ENCODE results near the gene PPP2R5A. TPM values are rescaled to one million over a fixed set of nuclear protein-coding genes. Genes with fewer than 3 reads are reported as not detected.

PPP2R5A gene
- total RNA-seq, 1 donor from 2014 or later, result 2.2 TPM

DNA sequence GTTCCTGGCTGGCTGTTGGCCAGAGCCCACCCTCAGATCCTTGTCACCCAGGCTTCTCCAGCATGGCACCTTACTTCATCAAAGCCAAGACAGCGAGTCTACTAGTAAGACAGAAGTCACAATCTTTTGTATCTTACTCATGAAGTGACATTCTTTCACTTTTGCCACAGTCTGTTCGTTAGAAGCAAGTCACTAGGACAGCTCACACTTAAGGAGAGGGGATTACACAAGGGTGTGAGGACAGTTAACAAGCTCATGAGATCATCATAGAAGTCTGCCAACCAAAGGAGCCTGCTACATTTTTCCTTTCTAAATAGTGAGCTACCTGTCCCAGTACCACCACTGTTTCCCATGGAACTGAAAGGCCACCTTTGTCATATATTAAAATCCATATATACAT lies 68.0 kb downstream of the PPP2R5A start:
- H3K9me3 Mint-ChIP-seq (ENCODE audit: unreplicated experiment), result no peaks in the 10 kb centered on the region
- TF ChIP-seq, protein P1, sequence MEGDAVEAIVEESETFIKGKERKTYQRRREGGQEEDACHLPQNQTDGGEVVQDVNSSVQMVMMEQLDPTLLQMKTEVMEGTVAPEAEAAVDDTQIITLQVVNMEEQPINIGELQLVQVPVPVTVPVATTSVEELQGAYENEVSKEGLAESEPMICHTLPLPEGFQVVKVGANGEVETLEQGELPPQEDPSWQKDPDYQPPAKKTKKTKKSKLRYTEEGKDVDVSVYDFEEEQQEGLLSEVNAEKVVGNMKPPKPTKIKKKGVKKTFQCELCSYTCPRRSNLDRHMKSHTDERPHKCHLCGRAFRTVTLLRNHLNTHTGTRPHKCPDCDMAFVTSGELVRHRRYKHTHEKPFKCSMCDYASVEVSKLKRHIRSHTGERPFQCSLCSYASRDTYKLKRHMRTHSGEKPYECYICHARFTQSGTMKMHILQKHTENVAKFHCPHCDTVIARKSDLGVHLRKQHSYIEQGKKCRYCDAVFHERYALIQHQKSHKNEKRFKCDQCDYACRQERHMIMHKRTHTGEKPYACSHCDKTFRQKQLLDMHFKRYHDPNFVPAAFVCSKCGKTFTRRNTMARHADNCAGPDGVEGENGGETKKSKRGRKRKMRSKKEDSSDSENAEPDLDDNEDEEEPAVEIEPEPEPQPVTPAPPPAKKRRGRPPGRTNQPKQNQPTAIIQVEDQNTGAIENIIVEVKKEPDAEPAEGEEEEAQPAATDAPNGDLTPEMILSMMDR (IDR thresholded peaks at IDR 0.05; ENCODE audit: partially characterized antibody, unreplicated experiment), result no peak
- peaks cover 3% of the 10 kb centered on the region for H3K27me3 Mint-ChIP-seq (ENCODE audit: unreplicated experiment)
- H3K4me1 Mint-ChIP-seq (ENCODE audit: low read depth, unreplicated experiment), result no peaks in the 10 kb centered on the region
- no peak overlapping the region for H3K27ac Mint-ChIP-seq (ENCODE audit: unreplicated experiment)
- no peaks in the 10 kb centered on the region for H3K36me3 Mint-ChIP-seq (ENCODE audit: unreplicated experiment)
- no peak overlapping the region for H3K4me3 Mint-ChIP-seq (ENCODE audit: unreplicated experiment)
- no peak for DNase-seq

DNA sequence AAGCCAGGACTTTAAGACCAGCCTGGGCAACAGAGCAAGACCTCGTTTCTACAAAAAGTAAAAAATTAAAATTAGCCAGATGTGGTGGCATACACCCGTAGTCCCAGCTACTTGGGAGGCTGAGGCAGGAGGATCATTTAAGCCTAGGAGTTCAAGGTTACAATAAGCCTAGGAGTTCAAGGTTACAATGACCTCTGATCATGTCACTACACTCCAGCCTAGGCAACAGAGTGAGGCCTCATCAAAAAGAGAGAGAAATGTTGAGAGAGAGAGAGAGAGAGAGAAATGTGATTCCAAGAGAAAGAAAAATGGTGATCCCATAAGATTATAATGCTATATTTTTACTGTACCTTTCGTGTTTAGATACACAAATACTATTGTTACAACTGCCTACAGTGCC lies 69.3 kb downstream of the PPP2R5A start:
- TF ChIP-seq, protein P1 (IDR thresholded peaks at IDR 0.05; ENCODE audit: partially characterized antibody, unreplicated experiment), result no peak
- H3K27ac Mint-ChIP-seq (ENCODE audit: unreplicated experiment), result no peak overlapping the region
- H3K4me1 Mint-ChIP-seq (ENCODE audit: low read depth, unreplicated experiment), result no peaks in the 10 kb centered on the region
- H3K27me3 Mint-ChIP-seq (ENCODE audit: unreplicated experiment), result peaks cover 3% of the 10 kb centered on the region
- H3K9me3 Mint-ChIP-seq (ENCODE audit: unreplicated experiment), result no peaks in the 10 kb centered on the region
- no peak overlapping the region for H3K4me3 Mint-ChIP-seq (ENCODE audit: unreplicated experiment)
- H3K36me3 Mint-ChIP-seq (ENCODE audit: unreplicated experiment), result no peaks in the 10 kb centered on the region
- no peak for DNase-seq

DNA sequence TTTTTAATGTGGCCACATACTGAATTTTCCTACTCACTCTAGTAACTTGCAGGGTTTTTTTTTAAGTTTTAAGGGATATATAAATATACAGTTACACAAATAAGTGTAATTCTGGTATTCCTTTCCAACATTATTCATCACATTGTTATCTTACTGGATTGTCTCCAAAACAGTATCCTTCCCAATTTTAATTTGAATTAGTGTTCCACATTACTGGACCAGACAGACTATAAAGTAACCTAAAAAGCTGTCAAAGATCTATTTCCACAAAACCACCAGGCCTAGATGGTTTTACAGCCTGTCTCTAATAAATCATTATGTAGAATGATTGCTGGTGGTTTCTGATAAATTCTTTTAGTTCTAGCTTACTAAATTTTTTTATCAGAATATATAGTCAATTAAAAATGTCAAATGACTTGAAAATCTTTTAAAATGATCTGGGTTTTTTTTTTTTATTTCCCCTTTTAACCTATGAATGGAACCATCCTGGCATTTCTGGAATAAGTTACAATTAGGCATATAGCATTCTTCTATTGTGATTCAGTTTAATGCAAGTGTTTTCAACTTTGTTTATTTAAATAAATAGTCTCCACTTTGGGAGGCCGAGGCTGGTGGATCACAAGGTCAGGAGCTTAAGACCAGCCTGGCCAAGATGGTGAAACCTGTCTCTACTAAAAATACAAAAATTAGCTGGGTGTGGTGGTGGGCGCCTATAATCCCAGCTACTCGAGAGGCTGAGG lies 70.2 kb downstream of the PPP2R5A start:
- DNase-seq, result no peak
- Mint-ChIP-seq H3K36me3 (ENCODE audit: unreplicated experiment) (no peaks in the 10 kb centered on the region), H3K4me3 (ENCODE audit: unreplicated experiment) (no peak overlapping the region), H3K4me1 (ENCODE audit: low read depth, unreplicated experiment) (no peaks in the 10 kb centered on the region), H3K9me3 (ENCODE audit: unreplicated experiment) (no peaks in the 10 kb centered on the region), H3K27ac (ENCODE audit: unreplicated experiment) (no peak overlapping the region), H3K27me3 (ENCODE audit: unreplicated experiment) (peaks cover 3% of the 10 kb centered on the region)
- TF ChIP-seq, protein P1 (IDR thresholded peaks at IDR 0.05; ENCODE audit: partially characterized antibody, unreplicated experiment), result no peak

DNA sequence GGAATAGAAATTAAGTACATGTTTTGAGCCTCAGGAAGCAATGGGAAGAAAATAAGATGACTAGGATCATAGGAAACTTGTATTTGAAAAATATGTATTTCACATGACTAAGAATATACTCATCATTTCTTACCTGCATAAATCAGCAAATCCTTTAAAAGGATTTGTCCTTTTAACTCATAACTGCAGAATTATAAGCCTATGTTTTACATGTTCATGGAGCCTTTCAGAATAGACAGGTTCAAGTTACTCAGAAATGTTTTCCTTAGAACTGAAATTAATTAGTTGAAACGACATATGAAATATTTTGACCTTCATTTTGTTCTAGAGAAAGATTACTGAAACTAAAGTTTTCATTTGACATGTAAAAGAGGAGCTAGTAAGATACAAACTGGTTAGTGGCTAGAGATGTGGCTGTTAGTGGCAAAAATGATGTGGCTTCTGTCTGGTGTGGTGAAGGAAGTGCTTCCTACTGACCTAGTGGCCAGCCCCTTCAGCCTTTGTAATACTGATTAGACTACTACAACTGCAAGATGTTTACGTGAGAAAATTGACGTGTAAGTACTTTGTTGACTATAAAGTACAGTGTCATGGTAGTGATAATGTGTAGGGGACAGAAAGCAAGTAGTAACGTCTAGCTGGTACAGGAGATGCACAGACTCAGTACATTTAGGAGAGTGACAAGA lies 74.7 kb downstream of the PPP2R5A start:
- TF ChIP-seq, protein P1 (IDR thresholded peaks at IDR 0.05; ENCODE audit: partially characterized antibody, unreplicated experiment), result no peak
- Mint-ChIP-seq H3K27me3 (ENCODE audit: unreplicated experiment) (no peaks in the 10 kb centered on the region), H3K36me3 (ENCODE audit: unreplicated experiment) (no peaks in the 10 kb centered on the region), H3K4me1 (ENCODE audit: low read depth, unreplicated experiment) (no peaks in the 10 kb centered on the region), H3K27ac (ENCODE audit: unreplicated experiment) (no peak overlapping the region), H3K4me3 (ENCODE audit: unreplicated experiment) (no peak overlapping the region), H3K9me3 (ENCODE audit: unreplicated experiment) (no peaks in the 10 kb centered on the region)
- no peak for DNase-seq

DNA sequence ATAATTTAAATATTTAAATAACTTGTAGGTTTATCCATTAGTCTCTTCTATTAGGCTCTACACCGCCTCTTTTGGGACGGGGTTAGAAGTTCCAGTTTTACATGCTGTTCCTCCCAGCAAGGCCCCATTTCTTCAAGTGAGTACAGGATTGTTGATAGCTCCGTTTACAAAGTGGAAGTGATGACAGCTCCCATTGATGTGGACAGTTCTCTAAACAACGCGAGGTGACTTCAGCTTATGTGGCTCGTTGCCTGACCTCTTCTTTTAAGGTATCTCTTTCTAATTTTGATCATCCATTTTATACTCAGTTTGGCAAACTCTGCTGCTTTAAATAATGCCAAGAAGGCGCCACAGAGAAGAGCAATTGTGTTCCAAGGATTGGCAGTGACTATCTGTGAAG lies 79.8 kb downstream of the PPP2R5A start:
- Mint-ChIP-seq H3K9me3 (ENCODE audit: unreplicated experiment) (peaks cover 1% of the 10 kb centered on the region), H3K4me1 (ENCODE audit: low read depth, unreplicated experiment) (no peaks in the 10 kb centered on the region), H3K27me3 (ENCODE audit: unreplicated experiment) (no peaks in the 10 kb centered on the region), H3K36me3 (ENCODE audit: unreplicated experiment) (peaks cover 12% of the 10 kb centered on the region), H3K4me3 (ENCODE audit: unreplicated experiment) (no peak overlapping the region), H3K27ac (ENCODE audit: unreplicated experiment) (no peak overlapping the region)
- DNase-seq, result no peak
- TF ChIP-seq, protein P1 (IDR thresholded peaks at IDR 0.05; ENCODE audit: partially characterized antibody, unreplicated experiment), result no peak

Data from glutamatergic neuron (in vitro differentiated cells).